ENCODE results near the gene FNDC3B. TPM values are rescaled to one million over a fixed set of nuclear protein-coding genes. Genes with fewer than 3 reads are reported as not detected.

The FNDC3B gene
- polyA plus RNA-seq, 2 of the 4 experiments (the other 2 are of a cell fraction) = 29.5 to 33.6 TPM

DNA sequence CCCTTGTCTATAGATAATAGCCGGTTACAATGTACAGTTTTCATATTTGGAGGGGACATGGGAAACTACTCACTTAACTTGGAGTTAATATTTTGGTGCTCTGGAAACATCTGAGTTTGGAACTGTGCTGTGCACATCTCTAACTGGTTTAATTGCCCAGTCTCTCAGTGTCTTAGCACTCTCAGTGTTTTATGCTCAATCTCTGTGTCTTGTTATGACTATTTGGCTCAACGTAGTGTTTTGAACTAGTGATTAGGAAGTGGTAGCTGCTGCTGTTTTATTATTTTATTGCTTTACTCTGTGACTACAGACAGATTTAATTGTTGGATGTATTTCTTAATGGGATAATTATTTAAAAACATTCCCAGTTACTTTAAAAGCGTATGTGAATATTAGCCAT is 17.0 kb downstream of the FNDC3B start (continued):
- no peak for TF ChIP-seq FOSL2 (IDR thresholded peaks at IDR 0.05)
- TF ChIP-seq FOSL2 (CRISPR knock-in tag; IDR thresholded peaks at IDR 0.05) = no peak

DNA sequence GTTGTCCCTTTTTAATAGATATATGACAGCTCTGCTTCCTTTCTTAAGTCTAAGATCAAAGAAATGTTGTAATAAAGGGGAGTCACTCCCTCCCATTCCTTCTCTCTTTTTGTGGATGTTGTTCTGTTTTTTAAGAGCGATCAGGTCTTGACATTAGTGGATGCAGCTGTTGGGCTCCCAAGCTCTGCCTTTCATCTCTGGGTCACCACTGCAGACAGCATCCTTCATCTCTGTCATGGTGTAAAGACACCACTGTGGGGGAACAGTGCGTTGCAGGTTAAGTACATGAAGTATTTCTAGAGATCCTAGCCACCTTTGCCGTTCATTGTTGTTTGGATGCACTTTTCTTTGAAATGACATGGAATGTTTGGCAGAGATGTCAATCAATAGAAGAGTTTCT is 17.7 kb downstream of the FNDC3B start:
- Histone ChIP-seq H3K4me3 (no peak overlapping the region), H3K4me2 (peak overlapping the region; percentile 77), H3K4me1 (peaks cover 95% of the 10 kb centered on the region), H3K27ac (peak overlapping the region in 1 of 2 experiments; percentile 65; a peak in 3 of 6 replicates), H3K9me3 (no peaks in the 10 kb centered on the region)
- ChIA-PET CTCF (interaction anchor here (0.7 to 2.0 kb wide), 3 partner anchors 9 to 12 kb away, joined by 3 to 6 read pairs (median 4); no protein-coding TSS in a partner anchor), POLR2A (interaction anchor here (0.6 kb wide), 1 partner anchor 9 kb away, joined by 4 read pairs; no protein-coding TSS in a partner anchor)
- 63% methylated on average over 3 of the region's 3 CpGs for WGBS (ENCODE audit: missing lambda C conversion rate)
- ATAC-seq (0 out of 6 replicates have a peak, but pooled peaks of 1 of the 2 experiments have one; percentile 13), FAIRE-seq (no peak), DNase-seq (ENCODE audit: low read depth in 1 of 2, low spot score in 1 of 2) (no peak)
- TF ChIP-seq HEYL (CRISPR knock-in tag; IDR thresholded peaks at IDR 0.05) (no peak), JUNB (IDR thresholded peaks at IDR 0.05) (no peak), POLR2AphosphoS2 (conservative IDR thresholded peaks at IDR 0.05; ENCODE audit: low read length) (no peak), CBX8 (IDR thresholded peaks at IDR 0.05) (no peak), RCOR1 (IDR thresholded peaks at IDR 0.05; ENCODE audit: low read depth, low read length) (no peak), CHD4 (IDR thresholded peaks at IDR 0.05; ENCODE audit: borderline replicate concordance) (no peak), HOXA7 (CRISPR knock-in tag; IDR thresholded peaks at IDR 0.05) (no peak), MAFK (IDR thresholded peaks at IDR 0.05; ENCODE audit: partially characterized antibody) (no peak), EP300 (IDR thresholded peaks at IDR 0.05) (no peak), ZSCAN20 (CRISPR knock-in tag; IDR thresholded peaks at IDR 0.05) (no peak), SREBF2 (IDR thresholded peaks at IDR 0.05) (no peak), RARB (CRISPR knock-in tag; IDR thresholded peaks at IDR 0.05) (no peak), KDM1A (IDR thresholded peaks at IDR 0.05; ENCODE audit: low read depth) (no peak), HOXB5 (CRISPR knock-in tag; IDR thresholded peaks at IDR 0.05) (no peak), CBX2 (IDR thresholded peaks at IDR 0.05; ENCODE audit: borderline replicate concordance, low read depth) (no peak), FOXS1 (CRISPR knock-in tag; IDR thresholded peaks at IDR 0.05) (no peak)
- TF ChIP-seq, protein P1, sequence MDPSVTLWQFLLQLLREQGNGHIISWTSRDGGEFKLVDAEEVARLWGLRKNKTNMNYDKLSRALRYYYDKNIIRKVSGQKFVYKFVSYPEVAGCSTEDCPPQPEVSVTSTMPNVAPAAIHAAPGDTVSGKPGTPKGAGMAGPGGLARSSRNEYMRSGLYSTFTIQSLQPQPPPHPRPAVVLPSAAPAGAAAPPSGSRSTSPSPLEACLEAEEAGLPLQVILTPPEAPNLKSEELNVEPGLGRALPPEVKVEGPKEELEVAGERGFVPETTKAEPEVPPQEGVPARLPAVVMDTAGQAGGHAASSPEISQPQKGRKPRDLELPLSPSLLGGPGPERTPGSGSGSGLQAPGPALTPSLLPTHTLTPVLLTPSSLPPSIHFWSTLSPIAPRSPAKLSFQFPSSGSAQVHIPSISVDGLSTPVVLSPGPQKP (IDR thresholded peaks at IDR 0.05; ENCODE audit: low read depth, low read length) = no peak
- TF ChIP-seq, protein P2, sequence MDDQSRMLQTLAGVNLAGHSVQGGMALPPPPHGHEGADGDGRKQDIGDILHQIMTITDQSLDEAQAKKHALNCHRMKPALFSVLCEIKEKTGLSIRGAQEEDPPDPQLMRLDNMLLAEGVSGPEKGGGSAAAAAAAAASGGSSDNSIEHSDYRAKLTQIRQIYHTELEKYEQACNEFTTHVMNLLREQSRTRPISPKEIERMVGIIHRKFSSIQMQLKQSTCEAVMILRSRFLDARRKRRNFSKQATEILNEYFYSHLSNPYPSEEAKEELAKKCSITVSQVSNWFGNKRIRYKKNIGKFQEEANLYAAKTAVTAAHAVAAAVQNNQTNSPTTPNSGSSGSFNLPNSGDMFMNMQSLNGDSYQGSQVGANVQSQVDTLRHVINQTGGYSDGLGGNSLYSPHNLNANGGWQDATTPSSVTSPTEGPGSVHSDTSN (IDR thresholded peaks at IDR 0.05) = no peak

DNA sequence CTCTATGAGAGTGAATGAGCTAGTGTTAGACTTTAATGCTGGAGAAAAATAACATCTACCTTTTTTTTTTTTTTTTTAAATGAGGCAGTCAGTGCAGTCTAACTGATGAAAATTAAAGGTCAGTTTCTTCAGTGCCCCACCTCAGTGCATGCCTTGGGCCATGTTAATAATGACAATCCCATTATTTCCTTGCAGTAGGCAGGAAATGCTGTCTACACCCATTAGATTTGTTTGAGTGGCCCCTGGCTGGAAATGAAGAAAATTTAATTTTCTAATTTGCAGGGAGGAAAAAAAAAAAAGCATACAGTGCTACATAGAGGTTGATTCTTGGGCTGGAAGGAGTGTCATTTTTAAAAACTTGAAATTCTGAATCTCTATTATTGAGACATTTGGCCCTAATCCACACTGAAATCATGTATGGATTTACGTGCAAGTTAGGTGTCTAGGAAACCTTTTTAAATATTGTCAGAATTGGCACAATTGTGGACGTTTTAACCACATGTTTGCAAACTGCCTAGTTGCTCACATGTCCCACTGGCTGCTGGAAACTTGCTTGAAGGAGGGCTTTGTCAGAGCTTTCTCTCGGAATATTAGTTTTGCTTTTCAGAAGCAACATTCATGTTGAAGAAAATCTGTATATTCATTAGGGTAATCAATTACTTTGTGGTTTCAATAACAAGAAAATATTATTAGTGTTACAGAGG is 18.4 kb downstream of the FNDC3B start:
- no peak for FAIRE-seq
- peak overlapping the region; percentile 77 for H3K4me2 ChIP-seq
- no peaks in the 10 kb centered on the region for H3K9me3 ChIP-seq
- TF ChIP-seq, protein P3, sequence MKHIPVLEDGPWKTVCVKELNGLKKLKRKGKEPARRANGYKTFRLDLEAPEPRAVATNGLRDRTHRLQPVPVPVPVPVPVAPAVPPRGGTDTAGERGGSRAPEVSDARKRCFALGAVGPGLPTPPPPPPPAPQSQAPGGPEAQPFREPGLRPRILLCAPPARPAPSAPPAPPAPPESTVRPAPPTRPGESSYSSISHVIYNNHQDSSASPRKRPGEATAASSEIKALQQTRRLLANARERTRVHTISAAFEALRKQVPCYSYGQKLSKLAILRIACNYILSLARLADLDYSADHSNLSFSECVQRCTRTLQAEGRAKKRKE (CRISPR knock-in tag; IDR thresholded peaks at IDR 0.05; ENCODE audit: low read depth) = no peak
- no peak for TF ChIP-seq CBX2 (IDR thresholded peaks at IDR 0.05; ENCODE audit: borderline replicate concordance, low read depth)
- no peak overlapping the region for H3K4me3 ChIP-seq
- DNase-seq (ENCODE audit: low read depth in 1 of 2, low spot score in 1 of 2) = no peak
- ChIA-PET CTCF (interaction anchor here (1.5 to 2.0 kb wide), 2 partner anchors 9 to 11 kb away, joined by 4 to 6 read pairs; no protein-coding TSS in a partner anchor), POLR2A (interaction anchor here (0.6 kb wide), 1 partner anchor 8 kb away, joined by 4 read pairs; no protein-coding TSS in a partner anchor)
- 55% methylated on average over 3 of the region's 3 CpGs for WGBS (ENCODE audit: missing lambda C conversion rate)
- peaks cover 95% of the 10 kb centered on the region for H3K4me1 ChIP-seq
- peak overlapping the region; percentile 9 to 19; a peak in 2 of 6 replicates for H3K27ac ChIP-seq
- ATAC-seq = no peak

All from A549 (cell line).